Smooth muscle cell of the brain vasculature (primary cell): ENCODE results near the gene TIMM44.
A peak's percentile ranks its signal among the peaks of the same experiment; 100 is the strongest.

Source experiments
- DNase-seq: peaks from one replicate; pipeline ENCODE4 v3.0.0-alpha.2; 2012; ENCODE audit warnings: low read depth, low spot score

The TIMM44 gene

GRCh38 chr19:7914598-7915045 lies 28.8 kb downstream of the TIMM44 start, which contains the start of gene TGFBR3L:
Gene TGFBR3L (plus strand): TSS chr19:7914830.
- no peak for DNase-seq

- no peak for DNase-seq
Measured at GRCh38 chr19:7914099-7914498, 29.4 kb downstream of the TIMM44 start.

GRCh38 chr19:7913652-7914051 lies 29.8 kb downstream of the TIMM44 start:
- no peak for DNase-seq

GRCh38 chr19:7912697-7913564 lies 30.5 kb downstream of the TIMM44 start:
- no peak for DNase-seq

GRCh38 chr19:7912144-7912696 lies 31.2 kb downstream of the TIMM44 start:
- DNase-seq, result no peak

GRCh38 chr19:7911508-7912143 lies 31.8 kb downstream of the TIMM44 start:
- no peak for DNase-seq

GRCh38 chr19:7910321-7911161 lies 32.9 kb downstream of the TIMM44 start:
- no peak for DNase-seq

- no peak for DNase-seq
Measured at GRCh38 chr19:7909471-7910067, 33.9 kb downstream of the TIMM44 start.

- DNase-seq, result no peak
Measured at GRCh38 chr19:7908742-7909461, 34.6 kb downstream of the TIMM44 start.

GRCh38 chr19:7908078-7908699 lies 35.3 kb downstream of the TIMM44 start:
- DNase-seq, result no peak

- DNase-seq, result no peak
Measured at GRCh38 chr19:7907544-7907943, 35.9 kb downstream of the TIMM44 start.

- no peak for DNase-seq
Measured at GRCh38 chr19:7907122-7907521, 36.3 kb downstream of the TIMM44 start.

- DNase-seq, result no peak
Measured at GRCh38 chr19:7905859-7906258, 37.6 kb downstream of the TIMM44 start.

GRCh38 chr19:7905268-7905667 lies 38.2 kb downstream of the TIMM44 start:
- DNase-seq, result no peak

- DNase-seq, result no peak
Measured at GRCh38 chr19:7904074-7905020, 39.1 kb downstream of the TIMM44 start.

GRCh38 chr19:7903244-7904073 lies 40.0 kb downstream of the TIMM44 start, which contains the start of gene MAP2K7:
Gene MAP2K7 (plus strand): TSS chr19:7903877. CDS start chr19:7903945, 68 bp downstream.
- peak; percentile 99 for DNase-seq

- no peak for DNase-seq
Measured at GRCh38 chr19:7902796-7903243, 40.6 kb downstream of the TIMM44 start.

- no peak for DNase-seq
Measured at GRCh38 chr19:7901337-7901736, 42.1 kb downstream of the TIMM44 start.
